Astrocyte of the spinal cord (primary cell): Measurements from ENCODE around the gene CYP8B1.

ENCODE experiments used
- DNase-seq: peaks from one replicate; pipeline ENCODE4 v3.0.0; 2011; ENCODE audit warnings: low read depth, low spot score
- H3K4me3 ChIP-seq: 2 replicates; pipeline ENCODE4 v1.5.1; 2011; ENCODE audit warnings: low read depth, mild to moderate bottlenecking, low read length, moderate library complexity
- in situ Hi-C: cut with HindIII; loops from 2 replicates; pipeline ENCODE4 v1.10.0; 2017; ENCODE audit warnings: low sequenced_read_pairs
- TF ChIP-seq, protein P1 (sequence below): IDR thresholded peaks from 2 replicates; pipeline ENCODE4 v1.5.1; 2012; ENCODE audit warnings: low read depth, mild to moderate bottlenecking, low read length, inconsistent platforms

Gene CYP8B1

DNA sequence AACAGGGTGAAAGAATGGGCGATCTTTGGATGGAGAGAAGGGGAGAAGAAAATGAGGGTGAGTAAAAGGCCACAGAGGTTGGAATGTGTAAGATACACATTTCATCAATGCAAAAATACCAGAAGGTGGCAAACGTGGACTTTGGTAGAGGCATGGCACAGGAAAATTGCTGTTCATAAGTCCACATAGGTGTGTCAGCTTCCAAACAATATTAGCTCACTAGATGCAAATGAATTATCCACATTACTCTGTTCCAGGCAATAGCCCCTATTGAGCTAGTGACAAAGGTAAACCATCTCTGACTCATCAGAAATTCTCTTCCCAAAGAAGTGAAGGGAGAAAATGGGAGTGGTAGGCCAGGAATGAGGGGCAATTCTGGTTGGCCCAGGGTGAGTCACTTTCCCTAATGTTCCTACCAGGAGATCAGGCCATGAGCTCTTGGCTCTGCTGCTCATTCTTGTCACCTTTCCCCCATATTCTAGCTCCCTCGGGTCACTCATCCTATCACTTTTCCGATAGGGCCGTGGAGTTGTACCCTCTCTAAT is 46.5 kb downstream of the CYP8B1 start:
- DNase-seq: no peak
- no peak overlapping the region for H3K4me3 ChIP-seq
- in situ Hi-C loops: no loop called here
- TF ChIP-seq, protein P1, sequence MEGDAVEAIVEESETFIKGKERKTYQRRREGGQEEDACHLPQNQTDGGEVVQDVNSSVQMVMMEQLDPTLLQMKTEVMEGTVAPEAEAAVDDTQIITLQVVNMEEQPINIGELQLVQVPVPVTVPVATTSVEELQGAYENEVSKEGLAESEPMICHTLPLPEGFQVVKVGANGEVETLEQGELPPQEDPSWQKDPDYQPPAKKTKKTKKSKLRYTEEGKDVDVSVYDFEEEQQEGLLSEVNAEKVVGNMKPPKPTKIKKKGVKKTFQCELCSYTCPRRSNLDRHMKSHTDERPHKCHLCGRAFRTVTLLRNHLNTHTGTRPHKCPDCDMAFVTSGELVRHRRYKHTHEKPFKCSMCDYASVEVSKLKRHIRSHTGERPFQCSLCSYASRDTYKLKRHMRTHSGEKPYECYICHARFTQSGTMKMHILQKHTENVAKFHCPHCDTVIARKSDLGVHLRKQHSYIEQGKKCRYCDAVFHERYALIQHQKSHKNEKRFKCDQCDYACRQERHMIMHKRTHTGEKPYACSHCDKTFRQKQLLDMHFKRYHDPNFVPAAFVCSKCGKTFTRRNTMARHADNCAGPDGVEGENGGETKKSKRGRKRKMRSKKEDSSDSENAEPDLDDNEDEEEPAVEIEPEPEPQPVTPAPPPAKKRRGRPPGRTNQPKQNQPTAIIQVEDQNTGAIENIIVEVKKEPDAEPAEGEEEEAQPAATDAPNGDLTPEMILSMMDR: no peak

DNA sequence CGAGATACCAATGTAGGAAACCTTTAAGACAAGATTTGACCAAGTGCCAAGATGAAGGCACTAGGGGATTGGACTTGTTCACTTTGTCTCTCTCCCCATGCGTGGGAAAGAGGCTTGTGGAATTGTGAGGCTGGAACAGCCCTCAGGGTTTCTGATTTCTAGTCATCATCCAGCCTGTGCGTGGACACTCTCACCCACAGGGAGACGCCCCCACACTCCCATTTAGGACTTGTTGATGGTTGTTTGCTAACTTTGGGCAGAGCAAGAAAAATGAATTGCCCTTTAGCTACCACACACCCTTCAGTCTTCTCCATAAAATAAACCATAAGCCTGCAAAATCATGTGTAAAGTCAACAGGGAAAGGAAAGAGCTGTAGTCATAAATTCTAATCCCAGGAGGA is 48.0 kb downstream of the CYP8B1 start:
- in situ Hi-C loops: no loop called here
- H3K4me3 ChIP-seq: no peak overlapping the region
- TF ChIP-seq, protein P1: no peak
- no peak for DNase-seq

DNA sequence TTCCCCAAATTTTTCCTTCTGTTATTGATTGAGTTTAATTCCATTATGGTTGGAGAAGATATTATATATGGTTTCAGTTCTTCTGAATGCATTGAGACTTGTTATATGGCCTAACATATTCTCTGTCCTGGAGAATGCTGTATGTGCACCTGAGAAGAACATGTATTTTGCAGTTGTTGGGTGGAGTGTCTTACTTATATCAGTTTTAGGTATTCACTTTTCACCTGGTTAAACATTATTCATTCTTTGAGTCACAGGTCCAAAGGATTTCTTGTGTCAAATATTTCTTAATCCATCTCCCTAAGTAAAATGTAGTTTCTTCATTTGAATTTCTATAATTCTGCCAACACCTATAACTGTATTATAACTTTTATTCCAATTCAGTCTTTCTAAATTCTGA is 48.7 kb downstream of the CYP8B1 start:
- in situ Hi-C loops: no loop called here

DNA sequence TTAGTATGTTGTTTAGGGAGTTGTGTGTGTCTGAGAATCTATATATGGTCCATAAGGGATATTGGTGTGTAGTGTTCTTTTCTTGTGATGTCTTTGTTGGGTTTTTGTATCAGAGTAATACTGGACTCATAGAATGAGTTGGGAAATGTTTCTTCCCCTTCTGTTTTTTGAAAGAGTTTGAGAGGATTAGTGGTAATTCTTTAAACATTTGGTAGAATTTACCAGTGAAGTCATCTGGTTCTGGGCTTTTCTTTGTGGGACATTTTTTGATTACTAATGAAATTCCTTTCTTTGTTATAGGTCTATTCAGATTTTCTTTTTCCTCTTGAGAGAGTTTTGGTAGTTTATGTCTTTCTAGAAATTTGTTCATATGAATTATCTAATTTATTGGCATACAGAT is 49.5 kb downstream of the CYP8B1 start:
- no peak for DNase-seq
- H3K4me3 ChIP-seq: no peak overlapping the region
- in situ Hi-C loops: no loop called here
- TF ChIP-seq, protein P1: no peak

More for the DNA sequence above, 48.7 kb downstream of the CYP8B1 start:
- TF ChIP-seq, protein P1: no peak
- H3K4me3 ChIP-seq: no peak overlapping the region
- DNase-seq: no peak

DNA sequence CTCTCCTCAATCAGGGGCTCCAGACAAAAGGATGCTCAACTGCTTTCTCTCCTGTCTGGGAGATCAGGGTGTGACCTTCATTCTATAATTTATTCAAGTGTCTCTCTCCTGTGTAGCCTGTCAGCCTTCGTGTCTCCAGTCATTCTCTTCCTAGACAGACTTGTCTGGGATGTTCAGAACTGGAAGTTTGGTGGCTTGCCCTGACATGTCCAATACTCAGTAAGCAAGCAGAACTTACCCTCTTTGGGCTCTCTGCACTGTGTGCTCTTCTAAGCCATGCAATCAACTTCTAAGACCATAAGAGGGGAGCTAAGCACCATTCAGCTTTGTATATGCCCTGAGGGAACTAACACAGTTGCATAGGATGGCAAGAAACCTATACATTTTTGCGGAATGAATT is 52.3 kb downstream of the CYP8B1 start:
- H3K4me3 ChIP-seq: no peak overlapping the region
- in situ Hi-C loops: no loop called here
- no peak for DNase-seq
- TF ChIP-seq, protein P1: no peak

DNA sequence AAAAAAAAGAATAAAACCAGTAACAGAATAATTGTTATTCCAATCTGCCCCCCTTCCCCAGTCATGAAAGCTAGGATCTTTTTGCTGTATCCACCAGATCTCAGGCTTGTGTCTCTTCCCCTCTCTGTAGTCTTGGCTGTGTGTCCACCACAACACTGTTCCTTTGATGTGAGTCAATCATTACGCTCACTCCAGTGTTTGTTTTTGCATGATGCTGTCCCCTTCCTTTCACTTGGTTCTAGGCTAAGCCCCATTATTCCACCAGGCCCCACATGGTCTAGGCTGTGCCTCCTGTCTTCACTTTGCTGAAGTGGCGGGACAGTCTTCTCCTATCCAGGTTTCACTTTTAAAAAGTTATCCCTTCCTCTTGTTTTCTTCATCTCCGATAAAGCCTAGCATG is 52.9 kb downstream of the CYP8B1 start:
- in situ Hi-C loops: no loop called here
- TF ChIP-seq, protein P1: no peak
- H3K4me3 ChIP-seq: no peak overlapping the region
- no peak for DNase-seq
